Measurements from ENCODE around the gene TRABD. TPM values are rescaled to one million over a fixed set of nuclear protein-coding genes. Genes with fewer than 3 reads are reported as not detected.

Gene TRABD
- total RNA-seq, 4 donors from 2014 or later, result 10.8 to 30.5 (median 17.8) TPM

- no peak for TF ChIP-seq CTCF (IDR thresholded peaks at IDR 0.05; ENCODE audit: low read depth)
Observed at GRCh38 chr22:50178871-50179869, 6.5 kb upstream of the TRABD start.

GRCh38 chr22:50179937-50180726 is 5.6 kb upstream of the TRABD start:
- no peak for TF ChIP-seq CTCF (IDR thresholded peaks at IDR 0.05; ENCODE audit: low read depth)

- no peak for TF ChIP-seq CTCF (IDR thresholded peaks at IDR 0.05; ENCODE audit: low read depth)
Observed at GRCh38 chr22:50180727-50181521, 4.8 kb upstream of the TRABD start.

- TF ChIP-seq CTCF (IDR thresholded peaks at IDR 0.05; ENCODE audit: low read depth), result no peak
Observed at GRCh38 chr22:50182176-50183081, 3.3 kb upstream of the TRABD start.

- no peak for TF ChIP-seq CTCF (IDR thresholded peaks at IDR 0.05; ENCODE audit: low read depth)
Observed at GRCh38 chr22:50183141-50183971, 2.4 kb upstream of the TRABD start.

All from subcutaneous adipose tissue (tissue), 4 donors.